ENCODE results near the gene KLF8. TPM values are rescaled to one million over a fixed set of nuclear protein-coding genes. Genes with fewer than 3 reads are reported as not detected.

Gene KLF8
- total and polyA plus RNA-seq, 2 of the 13 experiments (the other 11 are each of a cell fraction or from before 2014, with no cell fraction given), result 0.03 TPM; not detected in 1

- TF ChIP-seq, protein P1, sequence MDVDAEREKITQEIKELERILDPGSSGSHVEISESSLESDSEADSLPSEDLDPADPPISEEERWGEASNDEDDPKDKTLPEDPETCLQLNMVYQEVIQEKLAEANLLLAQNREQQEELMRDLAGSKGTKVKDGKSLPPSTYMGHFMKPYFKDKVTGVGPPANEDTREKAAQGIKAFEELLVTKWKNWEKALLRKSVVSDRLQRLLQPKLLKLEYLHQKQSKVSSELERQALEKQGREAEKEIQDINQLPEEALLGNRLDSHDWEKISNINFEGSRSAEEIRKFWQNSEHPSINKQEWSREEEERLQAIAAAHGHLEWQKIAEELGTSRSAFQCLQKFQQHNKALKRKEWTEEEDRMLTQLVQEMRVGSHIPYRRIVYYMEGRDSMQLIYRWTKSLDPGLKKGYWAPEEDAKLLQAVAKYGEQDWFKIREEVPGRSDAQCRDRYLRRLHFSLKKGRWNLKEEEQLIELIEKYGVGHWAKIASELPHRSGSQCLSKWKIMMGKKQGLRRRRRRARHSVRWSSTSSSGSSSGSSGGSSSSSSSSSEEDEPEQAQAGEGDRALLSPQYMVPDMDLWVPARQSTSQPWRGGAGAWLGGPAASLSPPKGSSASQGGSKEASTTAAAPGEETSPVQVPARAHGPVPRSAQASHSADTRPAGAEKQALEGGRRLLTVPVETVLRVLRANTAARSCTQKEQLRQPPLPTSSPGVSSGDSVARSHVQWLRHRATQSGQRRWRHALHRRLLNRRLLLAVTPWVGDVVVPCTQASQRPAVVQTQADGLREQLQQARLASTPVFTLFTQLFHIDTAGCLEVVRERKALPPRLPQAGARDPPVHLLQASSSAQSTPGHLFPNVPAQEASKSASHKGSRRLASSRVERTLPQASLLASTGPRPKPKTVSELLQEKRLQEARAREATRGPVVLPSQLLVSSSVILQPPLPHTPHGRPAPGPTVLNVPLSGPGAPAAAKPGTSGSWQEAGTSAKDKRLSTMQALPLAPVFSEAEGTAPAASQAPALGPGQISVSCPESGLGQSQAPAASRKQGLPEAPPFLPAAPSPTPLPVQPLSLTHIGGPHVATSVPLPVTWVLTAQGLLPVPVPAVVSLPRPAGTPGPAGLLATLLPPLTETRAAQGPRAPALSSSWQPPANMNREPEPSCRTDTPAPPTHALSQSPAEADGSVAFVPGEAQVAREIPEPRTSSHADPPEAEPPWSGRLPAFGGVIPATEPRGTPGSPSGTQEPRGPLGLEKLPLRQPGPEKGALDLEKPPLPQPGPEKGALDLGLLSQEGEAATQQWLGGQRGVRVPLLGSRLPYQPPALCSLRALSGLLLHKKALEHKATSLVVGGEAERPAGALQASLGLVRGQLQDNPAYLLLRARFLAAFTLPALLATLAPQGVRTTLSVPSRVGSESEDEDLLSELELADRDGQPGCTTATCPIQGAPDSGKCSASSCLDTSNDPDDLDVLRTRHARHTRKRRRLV (CRISPR knock-in tag; IDR thresholded peaks at IDR 0.05), result no peak
- TF ChIP-seq SPEN (CRISPR knock-in tag; IDR thresholded peaks at IDR 0.05; ENCODE audit: low read depth), result no peak
These were observed 5.2 kb upstream of the KLF8 start (continued) for GRCh38 chrX:56226980-56227379.

- Histone ChIP-seq H3K4me1 (ENCODE audit: insufficient read depth, low read length) (no peaks in the 10 kb centered on the region), H3K79me2 (ENCODE audit: insufficient read depth, low read length) (no peaks in the 10 kb centered on the region), H4K20me1 (ENCODE audit: insufficient read depth, low read length) (no peaks in the 10 kb centered on the region), H3K36me3 (replicated peaks in 1 of 2; ENCODE audit: control insufficient read depth in 1 of 2, insufficient read depth in 2 of 2, low read length in 2 of 2) (no peaks in the 10 kb centered on the region), H3K9ac (ENCODE audit: insufficient read depth, low read depth, low read length) (no peak overlapping the region), H3K27ac (ENCODE audit: extremely low read length, insufficient read depth, low read length) (no peak overlapping the region), H3K4me3 (replicated peaks in 1 of 3; ENCODE audit: insufficient read depth in 1 of 3, low read depth in 2 of 3, low read length in 3 of 3) (no peak overlapping the region), H2AFZ (ENCODE audit: low read length) (no peak overlapping the region), H3K4me2 (ENCODE audit: low read depth, low read length) (no peak overlapping the region), H3K9me3 (ENCODE audit: low read length) (no peaks in the 10 kb centered on the region), H3K27me3 (ENCODE audit: control insufficient read depth in 1 of 2, insufficient read depth in 2 of 2, low read length in 2 of 2) (no peaks in the 10 kb centered on the region; a peak in 1 of 5 replicates)
- DNase-seq (ENCODE audit: low spot score) (no peak), ATAC-seq (no peak), FAIRE-seq (no peak)
- in situ Hi-C loops (cut with HindIII; ENCODE audit: extremely low pct_ligation_motif_present, low pct_unique_long_range_greater_than_20kb), result loop anchor here (25.0 kb wide), 1 partner anchor 792 kb away; no protein-coding TSS in a partner anchor
- WGBS (ENCODE audit: low lambda C conversion rate), result 0% methylated on average over 2 of the region's 2 CpGs
- TF ChIP-seq ZNF709 (CRISPR knock-in tag; IDR thresholded peaks at IDR 0.05) (no peak), HOXD1 (CRISPR knock-in tag; IDR thresholded peaks at IDR 0.05) (no peak), HOXA9 (CRISPR knock-in tag; IDR thresholded peaks at IDR 0.05; ENCODE audit: borderline replicate concordance) (no peak)
- no TSS peak for BruUV-seq (replicated peaks)
- intact Hi-C loops (cut with micrococcal nuclease; ENCODE audit: unreplicated experiment), result no loop called here
- POLR2A ChIA-PET, result no interaction called here
- CTCF ChIA-PET (ENCODE audit: low intra/inter-chr PET ratio, low total read pairs), result no interaction called here
These were observed 3.2 kb upstream of the KLF8 start for GRCh38 chrX:56228914-56229313.

All from HepG2 (cell line).